Femur (tissue), 1 donor: Measurements from ENCODE around the gene TACC3.

Experiments
- DNase-seq: peaks from one replicate; pipeline ENCODE4 v3.0.0-alpha.2; 2017

The TACC3 gene

DNA sequence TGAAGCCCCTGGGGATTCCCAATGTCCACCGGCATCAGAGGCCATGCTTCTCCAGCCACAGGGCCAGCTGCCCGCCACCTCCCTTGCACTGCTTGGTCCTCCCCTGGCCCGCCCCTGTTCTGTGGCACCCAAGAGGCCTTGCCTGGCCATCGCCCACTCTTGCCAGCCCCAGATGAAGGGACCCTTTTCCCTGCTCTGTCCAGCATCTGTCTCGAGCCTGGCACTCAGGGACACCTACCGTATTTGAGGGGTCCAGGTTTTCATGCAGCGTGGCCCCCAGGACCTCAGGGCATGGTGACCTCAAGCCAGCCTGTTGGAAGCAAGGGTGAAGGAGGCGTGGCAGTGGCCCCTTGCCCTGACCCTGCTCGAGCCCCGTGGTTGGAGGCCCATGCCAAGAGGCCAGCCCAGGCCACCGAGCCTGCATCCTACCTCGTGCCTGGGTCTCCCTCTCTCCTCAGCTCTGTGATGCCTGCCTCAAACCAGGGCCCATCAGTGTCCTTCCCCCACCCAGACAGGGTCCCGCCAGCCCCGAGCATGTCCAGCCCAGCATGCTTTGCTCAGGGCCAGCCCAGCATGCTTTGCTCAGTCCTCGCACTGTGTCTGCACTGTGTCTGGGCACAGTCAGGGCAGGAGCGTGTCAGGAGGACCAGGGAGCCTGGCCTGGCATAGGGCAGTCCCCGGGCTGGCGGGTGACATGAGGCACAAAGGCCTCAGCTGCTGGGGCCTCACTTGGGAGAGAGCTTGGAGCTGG, 57.5 kb downstream of the TACC3 start:
- no peak for DNase-seq

- no peak for DNase-seq
These were observed 58.5 kb downstream of the TACC3 start for GRCh38 chr4:1779588-1780382.

DNA sequence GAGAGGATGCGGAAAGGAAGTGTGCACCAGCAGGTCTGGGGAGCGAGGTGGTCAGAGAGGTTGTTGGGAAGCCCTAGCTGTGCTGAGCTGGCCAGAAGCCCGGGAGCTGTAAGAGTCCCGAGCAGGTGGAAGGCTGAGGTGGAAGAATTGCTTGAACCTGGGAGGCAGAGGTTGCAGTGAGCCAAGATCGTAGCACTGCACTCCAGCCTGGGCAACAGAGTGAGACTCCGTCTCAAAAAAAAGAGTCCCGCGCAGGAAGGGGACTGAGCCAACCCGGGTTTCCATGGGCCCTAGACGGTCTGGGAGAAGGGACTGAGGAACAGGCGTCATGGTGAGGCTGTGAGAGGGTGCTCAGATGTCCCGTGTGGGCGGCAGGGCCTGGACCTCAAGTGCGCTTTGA, 59.1 kb downstream of the TACC3 start:
- DNase-seq = no peak

DNA sequence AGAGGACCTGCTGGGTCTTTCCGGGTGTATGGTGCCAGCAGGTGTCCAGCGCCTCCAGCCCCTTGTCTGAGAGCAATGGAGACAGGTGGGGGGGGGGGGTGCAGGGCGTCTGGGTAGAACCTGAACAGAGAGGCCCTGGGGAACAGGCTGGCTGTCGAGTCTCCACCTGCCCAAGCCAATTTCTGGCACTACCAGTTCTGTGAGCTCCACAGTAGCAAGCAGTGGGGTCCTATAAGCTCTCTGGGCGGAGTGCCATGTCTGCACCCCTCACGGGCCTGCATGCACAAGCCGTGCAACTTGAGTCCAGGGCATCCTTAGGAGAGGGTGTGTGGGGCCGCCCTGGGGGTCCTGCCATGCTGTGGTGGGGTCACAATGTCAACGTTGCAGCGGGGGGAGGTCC, 61.7 kb downstream of the TACC3 start:
- DNase-seq = no peak

GRCh38 chr4:1783970-1784369, 62.6 kb downstream of the TACC3 start:
- DNase-seq = no peak

- no peak for DNase-seq
These were observed 63.1 kb downstream of the TACC3 start for GRCh38 chr4:1784395-1784788.

- no peak for DNase-seq
These were observed 63.7 kb downstream of the TACC3 start for GRCh38 chr4:1784789-1785591.

DNA sequence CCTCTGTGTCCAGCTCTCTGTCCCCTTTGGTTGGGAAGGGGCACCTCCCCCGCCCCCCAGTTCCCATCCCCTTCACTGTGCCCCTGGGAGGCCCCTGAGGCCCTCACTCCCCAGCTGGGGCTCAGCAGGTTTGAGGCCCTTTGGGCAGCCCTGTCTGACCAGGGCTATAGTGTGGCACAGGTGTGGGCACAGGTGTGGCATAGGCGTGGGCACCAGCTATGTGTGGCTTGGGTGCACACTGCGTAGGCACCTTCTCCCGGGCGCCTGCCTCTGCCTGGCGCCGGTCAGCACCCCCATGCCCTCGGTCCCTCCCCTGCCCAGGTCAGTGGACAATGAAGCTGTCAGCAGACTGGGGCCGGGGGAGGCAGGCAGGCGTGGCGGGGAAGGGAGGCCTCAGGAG, 64.3 kb downstream of the TACC3 start:
- DNase-seq = no peak

DNA sequence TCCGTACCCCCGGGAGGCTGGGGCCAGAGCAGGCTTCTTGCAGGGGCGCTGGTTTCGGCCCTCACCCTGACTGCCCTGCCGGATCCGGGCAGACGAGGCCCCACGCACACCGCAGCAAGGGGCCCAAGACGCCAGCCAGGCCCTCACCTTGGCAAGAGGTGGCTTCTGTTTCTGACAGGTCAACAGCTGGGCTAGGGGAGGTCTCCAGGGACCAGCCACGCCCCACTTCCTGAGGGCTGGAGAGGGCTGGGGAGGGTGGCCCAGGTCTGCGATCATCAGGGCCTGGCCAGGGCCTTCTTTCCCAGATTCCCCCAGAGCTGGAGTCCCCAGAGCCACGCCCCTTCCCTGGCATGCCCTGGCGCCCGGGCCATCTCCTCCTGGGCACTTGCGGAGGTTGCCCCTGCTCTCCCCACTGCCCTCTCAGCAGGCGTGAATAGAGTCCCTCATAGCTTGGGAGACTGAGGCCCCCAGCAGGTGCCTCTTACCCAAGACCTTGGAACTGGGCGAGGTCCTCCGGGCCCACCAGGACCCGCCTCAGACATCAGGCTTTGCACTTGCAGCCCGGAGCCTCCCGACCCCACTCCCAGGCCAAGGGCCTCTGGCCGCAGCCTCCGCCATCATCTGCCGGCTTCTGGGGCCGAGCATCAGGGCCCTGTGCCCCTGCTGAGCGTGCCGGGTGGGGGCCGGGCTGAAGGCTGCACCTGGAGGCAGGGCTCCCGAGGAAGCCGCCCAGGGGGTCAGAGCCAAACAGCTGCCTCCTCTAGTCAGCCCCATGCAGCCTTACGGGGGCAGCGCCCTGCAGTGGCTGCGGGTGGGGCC, 65.4 kb downstream of the TACC3 start:
- DNase-seq = no peak

- DNase-seq = peak; percentile 59
These were observed 66.2 kb downstream of the TACC3 start for GRCh38 chr4:1787411-1788077.

- DNase-seq = peak; percentile 53
These were observed 67.1 kb downstream of the TACC3 start for GRCh38 chr4:1788254-1788973.

DNA sequence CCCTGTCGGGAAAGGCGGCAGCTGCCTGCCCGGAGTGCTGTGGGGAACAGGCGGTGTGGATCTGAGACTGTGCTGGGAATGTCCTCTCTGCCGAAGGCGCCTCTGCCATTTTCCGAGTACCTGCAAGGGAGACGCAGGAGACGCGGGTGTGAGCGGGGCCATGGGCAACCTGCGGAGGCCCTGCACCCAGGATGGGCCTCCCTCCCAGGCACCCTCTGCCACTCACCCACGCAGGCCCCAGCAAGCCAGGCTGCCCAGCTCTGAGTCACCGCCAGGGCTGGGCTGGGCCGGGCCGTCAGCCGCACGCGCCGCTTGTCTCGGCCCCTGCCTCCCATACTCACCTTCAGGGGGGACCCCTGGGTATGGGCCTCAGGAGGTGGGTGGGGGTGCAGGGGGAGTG, 68.2 kb downstream of the TACC3 start:
- no peak for DNase-seq

DNA sequence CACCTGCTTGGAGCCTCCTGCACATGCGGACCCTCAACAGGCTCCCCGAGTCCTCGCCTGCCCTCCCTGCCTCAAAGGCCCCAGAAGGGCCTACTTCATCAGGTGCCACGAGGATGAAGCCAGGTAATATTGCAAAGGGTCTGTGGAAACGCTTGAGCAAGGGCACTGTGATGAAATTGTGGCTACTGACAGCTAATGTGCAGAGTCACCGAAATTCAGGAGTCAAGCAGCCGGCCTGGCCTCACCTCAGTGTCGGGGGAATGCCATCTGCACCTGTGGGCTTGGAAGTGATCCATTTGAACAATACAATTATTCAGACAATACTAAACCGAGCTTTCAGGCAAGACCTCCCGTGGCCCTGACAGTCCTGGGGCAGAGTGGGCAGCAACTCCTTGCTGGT, 68.7 kb downstream of the TACC3 start:
- DNase-seq = no peak

DNA sequence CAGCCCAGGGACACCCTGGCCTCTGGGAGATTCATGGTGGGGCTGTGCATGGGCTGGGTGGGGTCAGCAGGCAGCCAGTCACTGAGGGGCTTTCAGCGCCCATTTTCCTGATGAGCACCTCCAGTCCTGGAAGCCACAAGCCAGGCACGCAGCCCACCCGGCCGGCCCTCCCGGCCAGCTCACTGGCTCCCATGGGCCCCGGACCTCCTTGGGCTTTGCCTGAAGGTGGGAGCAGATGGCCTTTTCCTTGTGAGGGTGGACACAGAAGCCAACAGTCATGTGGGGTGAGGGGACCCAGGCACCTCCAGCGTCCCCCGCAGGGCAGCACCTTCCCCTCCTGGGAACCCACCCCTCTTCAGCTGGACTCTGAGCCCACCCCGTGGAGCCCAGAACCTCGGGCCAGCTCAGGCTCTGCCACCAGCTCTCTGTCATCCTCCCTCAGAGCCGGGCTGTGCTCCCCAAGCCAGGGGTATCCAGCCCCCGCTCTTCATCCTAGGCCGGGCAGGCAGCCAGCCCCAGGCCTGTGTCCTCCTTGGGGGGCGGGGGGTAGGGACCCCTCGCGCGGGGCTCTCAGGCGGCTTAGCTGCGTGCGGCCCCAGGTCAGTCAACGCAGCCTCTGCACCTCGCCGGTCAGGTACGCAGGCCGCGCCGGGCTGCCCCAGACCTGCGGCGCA, 71.0 kb downstream of the TACC3 start:
- DNase-seq = no peak

- no peak for DNase-seq
These were observed 71.6 kb downstream of the TACC3 start, which contains the start of gene FGFR3 for GRCh38 chr4:1792832-1793495. Gene FGFR3 (plus strand): TSS chr4:1793293. CDS start chr4:1793935, 642 bp downstream.

GRCh38 chr4:1793496-1793840, 72.1 kb downstream of the TACC3 start:
- DNase-seq = no peak

DNA sequence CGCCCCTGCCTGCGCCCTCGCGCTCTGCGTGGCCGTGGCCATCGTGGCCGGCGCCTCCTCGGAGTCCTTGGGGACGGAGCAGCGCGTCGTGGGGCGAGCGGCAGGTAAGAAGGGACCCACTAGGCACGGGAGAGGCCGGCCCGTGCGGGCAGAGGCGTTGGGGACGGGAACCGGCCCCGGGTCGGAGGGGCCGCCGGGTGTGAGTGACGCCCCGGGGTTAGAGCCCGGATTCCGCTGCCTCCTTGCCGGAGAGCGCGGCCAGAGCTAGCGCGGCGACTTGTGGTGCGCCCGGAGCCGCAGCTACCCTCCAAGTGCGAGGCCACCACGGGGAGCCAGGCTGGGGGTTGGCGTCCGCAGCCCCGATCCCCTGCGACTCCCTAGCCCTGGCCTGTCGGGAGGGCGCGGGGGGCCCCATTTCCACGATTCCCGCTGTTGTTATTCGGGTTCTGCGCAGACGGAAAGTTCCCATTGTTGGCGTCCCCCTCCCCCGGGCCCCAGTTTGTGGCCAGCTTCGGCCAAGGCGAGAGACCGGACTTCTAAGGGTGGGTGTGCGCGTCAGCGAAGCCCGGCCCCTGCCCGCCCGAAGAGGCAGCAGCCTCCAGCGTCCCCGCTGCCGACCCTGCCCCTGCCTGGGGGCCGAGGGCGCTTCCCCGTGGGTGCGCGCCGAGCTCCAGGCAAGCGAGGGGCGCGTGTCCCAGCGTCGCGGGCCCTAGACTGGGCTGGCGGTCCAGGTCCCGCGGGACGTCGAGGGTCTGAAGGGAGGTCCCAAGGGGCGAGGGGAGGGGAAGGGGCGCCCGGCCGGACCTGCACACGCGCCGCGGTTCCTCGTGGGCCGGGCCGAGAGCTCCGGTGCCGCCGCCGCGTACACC, 72.9 kb downstream of the TACC3 start:
- DNase-seq = no peak
